Cardiac septum (tissue), 1 donor: ENCODE results near the gene MET. TPM values are rescaled to one million over a fixed set of nuclear protein-coding genes. Genes with fewer than 3 reads are reported as not detected.
"Not testable (repeated sequence)": the region's sequence is repeated elsewhere in the genome, so short reads cannot be mapped to it uniquely, and the experiment has no call there.

ENCODE experiments used
- DNase-seq: peaks from one replicate; pipeline ENCODE4 v3.0.0-alpha.2; 2020; ENCODE audit warnings: low spot score
- intact Hi-C: fragments of 100-400 bp; cut with DNase I; formaldehyde crosslinking; loops from one replicate; pipeline ENCODE4 v1.14.0; 2022
- long read RNA-seq: library from polyadenylated mRNA; unstranded; transcript quantifications from one replicate; pipeline ENCODE4 v2.0.0, GENCODE V29; 2021
- total RNA-seq: library from RNA; stranded (reverse); fragmentation: NEBNext Ultra II Directional; extraction: Animal tissue kit (Norgen Biotek cat#: 25700); gene quantifications from one replicate; pipeline ENCODE4 v1.2.1, GENCODE V29; 2021
- donor health status: DM: no; HTN: no; CAD: no.

MET gene
- total RNA-seq, result 9.2 TPM
- long read RNA-seq, full-length matches to known transcripts, result 2 of 7 reads
- long read RNA-seq, partial matches to known transcripts, result 3 of 7 reads
- long read RNA-seq, other reads (novel, unspliced or antisense), result 2 of 7 reads

DNA sequence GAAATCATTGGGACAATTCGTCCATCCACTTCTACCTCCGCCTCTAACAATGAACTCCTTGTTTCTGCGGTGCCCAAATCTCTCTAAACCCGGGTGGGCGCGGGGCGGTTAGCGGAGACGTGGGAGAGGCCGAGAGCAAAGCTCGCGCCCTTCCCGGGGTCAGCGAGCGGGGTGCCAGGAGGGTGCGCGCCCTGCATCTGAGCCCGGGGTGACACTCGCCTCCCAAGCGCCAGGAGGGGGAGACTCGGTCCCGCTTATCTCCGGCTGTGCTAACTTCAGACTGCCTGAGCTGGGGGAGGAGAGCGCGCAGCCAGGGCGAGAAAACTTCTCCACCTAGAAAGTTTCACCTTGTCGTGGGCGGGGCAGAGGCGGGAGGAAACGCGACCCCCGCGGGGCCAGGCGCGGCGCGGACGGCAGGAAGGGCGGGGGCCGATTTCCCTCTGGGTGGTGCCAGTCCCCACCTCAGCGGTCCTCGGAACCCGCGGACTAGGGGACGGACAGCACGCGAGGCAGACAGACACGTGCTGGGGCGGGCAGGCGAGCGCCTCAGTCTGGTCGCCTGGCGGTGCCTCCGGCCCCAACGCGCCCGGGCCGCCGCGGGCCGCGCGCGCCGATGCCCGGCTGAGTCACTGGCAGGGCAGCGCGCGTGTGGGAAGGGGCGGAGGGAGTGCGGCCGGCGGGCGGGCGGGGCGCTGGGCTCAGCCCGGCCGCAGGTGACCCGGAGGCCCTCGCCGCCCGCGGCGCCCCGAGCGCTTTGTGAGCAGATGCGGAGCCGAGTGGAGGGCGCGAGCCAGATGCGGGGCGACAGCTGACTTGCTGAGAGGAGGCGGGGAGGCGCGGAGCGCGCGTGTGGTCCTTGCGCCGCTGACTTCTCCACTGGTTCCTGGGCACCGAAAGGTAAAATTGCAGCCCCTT, at the start of gene MET:
TSS of gene MET (plus strand) at position 516 of the 915 bp plus-strand sequence. CDS start 26,889 bp downstream, outside the sequence.
- intact Hi-C loops, result loop anchor here (5.0 to 10.0 kb wide), 4 partner anchors 80 to 407 kb away; no protein-coding TSS in a partner anchor
- DNase-seq, result peak; percentile 81

DNA sequence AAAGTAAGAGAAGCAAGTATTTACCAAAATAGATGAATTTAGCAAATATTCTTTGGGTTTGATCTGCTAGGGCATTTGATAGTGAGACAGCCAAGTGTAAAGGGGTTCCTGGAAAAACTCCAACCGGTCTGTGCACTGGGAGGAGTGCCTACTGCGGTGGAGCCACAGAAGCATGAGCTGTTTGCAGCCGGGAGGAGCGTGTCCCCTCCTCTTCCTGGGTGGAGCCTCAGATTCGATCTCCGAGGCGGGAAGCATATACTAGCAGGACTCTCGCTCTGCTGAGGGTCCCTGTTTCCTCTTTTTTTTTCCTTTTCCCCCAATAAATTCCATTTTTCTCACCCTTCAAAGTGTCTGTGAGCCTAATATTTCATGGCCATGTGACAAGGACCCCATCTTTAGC, 45.1 kb upstream of the MET start:
- no peak for DNase-seq
- intact Hi-C loops, result no loop called here

- DNase-seq, result no peak
- intact Hi-C loops, result no loop called here
Observed at GRCh38 chr7:116629051-116629463, 42.9 kb upstream of the MET start.

DNA sequence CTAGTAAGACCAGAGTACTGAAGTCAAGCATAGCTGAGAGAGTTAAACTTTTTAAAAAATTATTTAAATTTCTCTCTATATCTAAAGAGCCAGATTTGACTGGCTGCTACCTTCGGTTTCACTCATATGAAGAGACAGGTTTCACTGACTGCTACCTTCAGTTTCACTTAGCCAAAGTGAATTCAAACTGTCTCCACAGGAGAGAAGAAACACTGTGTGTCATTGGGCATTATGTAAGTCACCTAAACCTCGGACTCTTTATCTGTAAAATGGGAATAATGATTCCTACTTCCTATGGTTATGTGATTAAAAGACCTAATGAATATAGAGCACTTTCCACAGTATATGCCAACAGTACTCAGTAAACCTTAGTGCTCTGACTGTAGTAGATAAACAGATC, 41.6 kb upstream of the MET start:
- intact Hi-C loops, result no loop called here
- DNase-seq, result no peak

DNA sequence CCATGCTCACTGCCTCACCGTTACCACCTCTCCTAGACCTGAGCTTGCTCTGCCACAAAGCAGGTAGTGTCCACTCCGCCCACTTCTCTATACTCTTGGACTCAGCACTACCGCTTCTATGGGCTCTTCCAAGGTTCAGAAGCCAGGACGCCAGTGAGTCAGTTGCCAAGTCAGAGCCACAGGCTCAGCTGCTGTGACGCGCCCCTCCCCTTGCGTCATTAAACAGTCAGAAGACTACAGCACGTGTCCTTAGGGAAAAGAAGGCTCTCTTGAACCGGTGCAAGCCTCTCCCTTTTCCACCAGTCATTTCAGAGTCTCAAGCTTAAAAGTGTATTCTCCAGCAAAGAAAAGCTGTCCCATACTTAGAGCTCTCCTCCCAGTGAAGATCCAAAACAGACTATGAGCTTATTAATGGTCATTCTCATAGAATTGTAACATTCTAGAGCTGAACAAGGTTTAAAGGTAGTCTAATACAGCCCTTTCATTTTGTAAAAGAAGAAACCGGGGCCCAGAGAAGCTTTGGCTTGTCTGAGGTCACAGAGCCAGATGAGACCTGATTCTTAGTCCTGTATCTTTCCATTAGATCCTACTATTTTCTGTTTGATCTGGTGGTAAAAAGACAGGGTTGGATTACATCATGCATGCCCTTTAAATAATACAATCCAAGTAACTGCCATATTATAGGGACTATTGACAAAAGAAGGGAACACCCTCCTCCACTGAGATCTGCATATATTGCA, 40.9 kb upstream of the MET start:
- intact Hi-C loops, result no loop called here
- no peak for DNase-seq

GRCh38 chr7:116631676-116632075, 40.3 kb upstream of the MET start:
- intact Hi-C loops, result no loop called here
- DNase-seq, result no peak

DNA sequence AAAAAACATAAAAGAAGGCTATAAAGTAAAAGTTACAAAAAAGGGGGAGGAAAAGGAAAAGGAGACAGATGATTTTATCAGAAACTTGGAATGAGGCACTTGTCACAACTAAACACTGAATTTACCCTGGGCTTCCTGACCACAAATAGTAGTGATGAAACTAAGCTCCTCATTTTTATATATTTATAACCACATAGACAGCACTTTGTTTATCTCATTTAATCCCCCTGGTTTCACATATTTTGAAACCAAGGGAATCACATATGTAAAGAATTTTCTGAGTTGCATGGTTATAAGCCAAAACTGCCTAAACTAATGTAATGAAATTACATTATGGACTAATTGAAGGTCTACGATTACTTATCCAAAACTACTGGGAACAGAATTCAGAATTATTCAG, 39.6 kb upstream of the MET start:
- DNase-seq, result no peak
- intact Hi-C loops, result no loop called here

- intact Hi-C loops, result no loop called here
- no peak for DNase-seq
Observed at GRCh38 chr7:116633131-116633988, 38.6 kb upstream of the MET start.

DNA sequence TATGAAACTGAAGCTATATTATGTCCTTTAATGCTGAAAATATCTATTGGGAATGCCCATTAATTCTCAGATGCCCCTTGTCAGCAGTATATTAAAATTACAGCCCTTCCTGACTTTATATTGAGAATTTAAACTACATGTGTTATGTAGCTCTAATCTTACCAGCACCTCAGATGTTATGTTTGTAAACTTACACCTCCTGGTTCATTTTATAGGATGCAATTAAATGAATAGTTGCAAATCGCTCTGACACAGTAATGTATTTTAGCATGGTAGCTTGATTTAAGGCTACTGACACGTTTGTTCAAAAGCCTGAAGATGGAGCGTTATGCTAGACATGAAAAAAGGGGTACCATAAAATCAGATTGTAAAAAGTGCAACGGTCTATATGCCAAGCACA, 35.0 kb upstream of the MET start:
- intact Hi-C loops, result no loop called here

GRCh38 chr7:116638592-116638991, 33.4 kb upstream of the MET start:
- DNase-seq, intact Hi-C loops: not testable (repeated sequence)

More for the DNA sequence above, 35.0 kb upstream of the MET start:
- no peak for DNase-seq

- DNase-seq, result no peak
- intact Hi-C loops, result no loop called here
Observed at GRCh38 chr7:116641551-116642153, 30.3 kb upstream of the MET start.

- DNase-seq, intact Hi-C loops: not testable (repeated sequence)
Observed at GRCh38 chr7:116643148-116643547, 28.8 kb upstream of the MET start.

- DNase-seq, result no peak
- intact Hi-C loops, result no loop called here
Observed at GRCh38 chr7:116644628-116645027, 27.4 kb upstream of the MET start.

- DNase-seq, result no peak
- intact Hi-C loops, result no loop called here
Observed at GRCh38 chr7:116647290-116647689, 24.7 kb upstream of the MET start.

- intact Hi-C loops, result no loop called here
Observed at GRCh38 chr7:116647861-116648260, 24.1 kb upstream of the MET start.

GRCh38 chr7:116650436-116650835, 21.6 kb upstream of the MET start:
- no peak for DNase-seq
- intact Hi-C loops, result no loop called here

More at GRCh38 chr7:116647861-116648260, 24.1 kb upstream of the MET start:
- DNase-seq, result no peak

DNA sequence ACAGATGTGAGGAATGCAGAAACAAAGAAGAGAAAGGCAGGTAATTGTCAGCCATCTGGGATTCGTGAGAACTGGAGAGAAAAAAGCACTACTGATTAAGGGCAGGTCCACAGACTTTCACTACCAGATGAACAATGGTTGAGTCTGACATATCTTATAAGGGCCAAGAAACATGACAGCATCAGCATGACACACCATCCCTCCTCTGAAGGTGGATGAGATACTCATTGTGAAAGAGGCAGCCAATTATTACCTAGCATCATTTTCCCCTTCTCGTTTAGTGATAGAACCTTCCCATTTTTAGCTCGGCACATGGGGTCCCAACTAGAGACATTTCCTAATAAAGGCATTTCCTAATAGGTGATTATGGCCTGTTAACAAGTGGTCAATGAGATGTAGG, 19.2 kb upstream of the MET start:
- no peak for DNase-seq
- intact Hi-C loops, result no loop called here

- intact Hi-C loops, result no loop called here
Observed at GRCh38 chr7:116653204-116653603, 18.8 kb upstream of the MET start.

GRCh38 chr7:116653646-116654045, 18.4 kb upstream of the MET start:
- intact Hi-C loops, result no loop called here
- DNase-seq, result no peak

More at GRCh38 chr7:116653204-116653603, 18.8 kb upstream of the MET start:
- DNase-seq, result no peak
